H9 (cell line): ENCODE results near the gene METTL22. TPM values are rescaled to one million over a fixed set of nuclear protein-coding genes. Genes with fewer than 3 reads are reported as not detected.

Experiments
- DNase-seq: peaks from one replicate; pipeline ENCODE4 v3.0.0-alpha.2; 2017
- H2AFZ ChIP-seq: one replicate; pipeline ENCODE4 v1.6.1; 2013; ENCODE audit warnings: mild to moderate bottlenecking, low read length, control low read depth, moderate library complexity
- H2AK5ac ChIP-seq: 2 replicates; pipeline ENCODE4 v1.6.1; 2013; ENCODE audit warnings: low read length, control low read depth, mixed read lengths; ENCODE audit not compliant: insufficient read length
- H2BK120ac ChIP-seq: one replicate; pipeline ENCODE4 v1.6.1; 2013; ENCODE audit warnings: low read depth, mild to moderate bottlenecking, low read length, control low read depth, inconsistent platforms; ENCODE audit not compliant: poor library complexity, severe bottlenecking
- H2BK12ac ChIP-seq: 2 replicates; pipeline ENCODE4 v1.6.1; 2013; ENCODE audit warnings: low read length, control low read depth, mixed read lengths, low read depth; ENCODE audit not compliant: insufficient read length
- H2BK15ac ChIP-seq: 2 replicates; pipeline ENCODE4 v1.6.1; 2013; ENCODE audit warnings: low read depth, low read length, control low read depth
- H2BK20ac ChIP-seq: one replicate; pipeline ENCODE4 v1.6.1; 2013; ENCODE audit warnings: low read depth, mild to moderate bottlenecking, low read length, control low read depth, inconsistent platforms; ENCODE audit not compliant: poor library complexity, severe bottlenecking
- H2BK5ac ChIP-seq: 2 replicates; pipeline ENCODE4 v1.6.1; 2013; ENCODE audit warnings: low read length, control low read depth, mixed read lengths; ENCODE audit not compliant: insufficient read length
- H3K14ac ChIP-seq: 2 replicates; pipeline ENCODE4 v1.6.1; 2013; ENCODE audit warnings: low read length, control low read depth; ENCODE audit not compliant: insufficient read depth
- H3K18ac ChIP-seq: 2 replicates; pipeline ENCODE4 v1.6.1; 2013; ENCODE audit warnings: low read depth, mild to moderate bottlenecking, mixed read lengths, low read length, control low read depth; ENCODE audit not compliant: insufficient read length
- H3K23ac ChIP-seq: 2 replicates; pipeline ENCODE4 v1.6.1; 2013; ENCODE audit warnings: low read length, control low read depth, mixed read lengths, low read depth; ENCODE audit not compliant: insufficient read length
- H3K23me2 ChIP-seq: 2 replicates; pipeline ENCODE4 v1.6.1; 2013; ENCODE audit warnings: low read depth, mild to moderate bottlenecking, mixed read lengths, low read length, control low read depth; ENCODE audit not compliant: insufficient read length, poor library complexity, severe bottlenecking
- H3K27ac ChIP-seq: 2 replicates; pipeline ENCODE4 v1.5.1; 2013; ENCODE audit warnings: low read length, control low read depth, mixed read lengths, low read depth; ENCODE audit not compliant: insufficient read length
- H3K27me3 ChIP-seq: 2 replicates; pipeline ENCODE4 v1.6.1; 2013; ENCODE audit warnings: low read length, control low read depth, inconsistent platforms; ENCODE audit not compliant: insufficient read depth
- H3K4ac ChIP-seq: 2 replicates; pipeline ENCODE4 v1.6.1; 2013; ENCODE audit warnings: low read depth, mild to moderate bottlenecking, control low read depth, inconsistent platforms, low read length, moderate library complexity
- H3K4me1 ChIP-seq: 2 replicates; pipeline ENCODE4 v1.6.1; 2013; ENCODE audit warnings: low read length, control low read depth, inconsistent platforms; ENCODE audit not compliant: insufficient read depth
- H3K4me2 ChIP-seq: 2 replicates; pipeline ENCODE4 v1.6.1; 2013; ENCODE audit warnings: low read length, control low read depth, mixed read lengths; ENCODE audit not compliant: insufficient read length, insufficient read depth
- H3K56ac ChIP-seq: 2 replicates; pipeline ENCODE4 v1.6.1; 2013; ENCODE audit warnings: low read depth, mild to moderate bottlenecking, mixed read lengths, low read length, control low read depth; ENCODE audit not compliant: insufficient read length
- H3K79me1 ChIP-seq: 2 replicates; pipeline ENCODE4 v1.6.1; 2013; ENCODE audit warnings: low read depth, mild to moderate bottlenecking, moderate library complexity, low read length, control low read depth, inconsistent platforms; ENCODE audit not compliant: insufficient read depth, poor library complexity, severe bottlenecking
- H3K79me2 ChIP-seq: 2 replicates; pipeline ENCODE4 v1.6.1; 2013; ENCODE audit warnings: low read length, control low read depth, inconsistent platforms; ENCODE audit not compliant: insufficient read depth
- H3K9ac ChIP-seq: 2 replicates; pipeline ENCODE4 v1.6.1; 2013; ENCODE audit warnings: low read length, control low read depth, mixed read lengths; ENCODE audit not compliant: insufficient read length; ENCODE audit errors: extremely low read depth
- H3K9me3 ChIP-seq: one replicate; pipeline ENCODE4 v1.6.1; 2013; ENCODE audit warnings: low read depth, low read length, inconsistent platforms; ENCODE audit not compliant: control insufficient read depth
- H3T11ph ChIP-seq: one replicate; pipeline ENCODE4 v1.6.1; 2013; ENCODE audit warnings: mild to moderate bottlenecking, low read length, control low read depth, inconsistent platforms
- H4K20me1 ChIP-seq: one replicate; pipeline ENCODE4 v1.6.1; 2013; ENCODE audit not compliant: control insufficient read depth, insufficient read length, insufficient read depth
- H4K5ac ChIP-seq: 2 replicates; pipeline ENCODE4 v1.6.1; 2013; ENCODE audit warnings: low read depth, mild to moderate bottlenecking, mixed read lengths, low read length, control low read depth; ENCODE audit not compliant: insufficient read length
- H4K8ac ChIP-seq: replicated peaks from 2 replicates; pipeline ENCODE4 v1.6.1; 2013; ENCODE audit warnings: low read length, control low read depth, mixed read lengths, low read depth; ENCODE audit not compliant: insufficient read length
- H4K91ac ChIP-seq: 2 replicates; pipeline ENCODE4 v1.6.1; 2013; ENCODE audit warnings: low read depth, mild to moderate bottlenecking, moderate library complexity, mixed read lengths, low read length, control low read depth; ENCODE audit not compliant: insufficient read length
- H3K27ac Mint-ChIP-seq, 3 experiments: 2 replicates in 2 of 3; 3 replicates in 1 of 3; pipeline ENCODE4 v1.8.0; 2020 to 2021; ENCODE audit warnings: mixed read lengths in 3 of 3, mild to moderate bottlenecking in 1 of 3, moderate library complexity in 1 of 3
- H3K27me3 Mint-ChIP-seq: 2 replicates; pipeline ENCODE4 v1.8.0; 2021; ENCODE audit warnings: low read depth, mild to moderate bottlenecking, moderate library complexity, mixed read lengths
- H3K36me3 Mint-ChIP-seq, 3 experiments: 2 replicates in 2 of 3; 3 replicates in 1 of 3; pipeline ENCODE4 v1.8.0; 2020 to 2021; ENCODE audit warnings: low read depth in 3 of 3, mixed read lengths in 3 of 3; ENCODE audit not compliant: insufficient read depth in 1 of 3
- H3K4me1 Mint-ChIP-seq, 2 experiments: 2 replicates each; pipeline ENCODE4 v1.8.0; 2020; ENCODE audit warnings: mixed read lengths in 2 of 2
- H3K4me3 Mint-ChIP-seq, 2 experiments: 2 replicates in 1 of 2; 3 replicates in 1 of 2; pipeline ENCODE4 v1.8.0; 2020 to 2021; ENCODE audit warnings: mild to moderate bottlenecking in 2 of 2, mixed read lengths in 2 of 2, moderate library complexity in 1 of 2
- H3K9me3 Mint-ChIP-seq, 2 experiments: 2 replicates in 1 of 2; 3 replicates in 1 of 2; pipeline ENCODE4 v1.8.0; 2020; ENCODE audit warnings: mild to moderate bottlenecking in 2 of 2, mixed read lengths in 2 of 2, moderate library complexity in 1 of 2
- total RNA-seq: library from RNA; stranded (reverse); gene quantifications from 2 replicates; pipeline ENCODE4 v1.2.1, GENCODE V29; 2021
- TF ChIP-seq, protein P1 (sequence below): fragments of 200-600 bp; sonication (generic); conservative IDR thresholded peaks from 3 replicates; pipeline ENCODE4 v1.8.0; 2021; ENCODE audit warnings: antibody characterized with exemption, mild to moderate bottlenecking

Gene METTL22
- total RNA-seq, 1 experiment from 2014 or later: 51.9 TPM

- H2BK5ac ChIP-seq: no peak overlapping the region
- peaks cover 0 to 2% of the 10 kb centered on the region in 2 experiments; a peak in 1 of 5 replicates for H3K9me3 Mint-ChIP-seq
- H3K27me3 ChIP-seq: no peaks in the 10 kb centered on the region
- no peak overlapping the region for H3K18ac ChIP-seq
- H3K27me3 Mint-ChIP-seq: peaks cover 4% of the 10 kb centered on the region; the same call in 1 of the 2 replicates
- peak overlapping the region in 1 of 3 experiments; percentile 57; a peak in 3 of 7 replicates for H3K27ac Mint-ChIP-seq
- H2AK5ac ChIP-seq: no peak overlapping the region
- peaks cover 3% of the 10 kb centered on the region for H3K23me2 ChIP-seq
- no peak overlapping the region for H4K8ac ChIP-seq
- no peak overlapping the region for H3T11ph ChIP-seq
- H4K5ac ChIP-seq: no peak overlapping the region
- peaks cover 29 to 47% (median 34%) of the 10 kb centered on the region in 3 experiments for H3K36me3 Mint-ChIP-seq
- no peak overlapping the region for H3K56ac ChIP-seq
- no peaks in the 10 kb centered on the region for H4K20me1 ChIP-seq
- H3K4me2 ChIP-seq: no peak overlapping the region
- H3K79me2 ChIP-seq: peaks cover 8% of the 10 kb centered on the region; the same call in 1 of the 2 replicates
- DNase-seq: no peak
- no peak overlapping the region for H2BK120ac ChIP-seq
- no peak overlapping the region for H3K9ac ChIP-seq
- no peak overlapping the region for H3K27ac ChIP-seq
- TF ChIP-seq, protein P1, sequence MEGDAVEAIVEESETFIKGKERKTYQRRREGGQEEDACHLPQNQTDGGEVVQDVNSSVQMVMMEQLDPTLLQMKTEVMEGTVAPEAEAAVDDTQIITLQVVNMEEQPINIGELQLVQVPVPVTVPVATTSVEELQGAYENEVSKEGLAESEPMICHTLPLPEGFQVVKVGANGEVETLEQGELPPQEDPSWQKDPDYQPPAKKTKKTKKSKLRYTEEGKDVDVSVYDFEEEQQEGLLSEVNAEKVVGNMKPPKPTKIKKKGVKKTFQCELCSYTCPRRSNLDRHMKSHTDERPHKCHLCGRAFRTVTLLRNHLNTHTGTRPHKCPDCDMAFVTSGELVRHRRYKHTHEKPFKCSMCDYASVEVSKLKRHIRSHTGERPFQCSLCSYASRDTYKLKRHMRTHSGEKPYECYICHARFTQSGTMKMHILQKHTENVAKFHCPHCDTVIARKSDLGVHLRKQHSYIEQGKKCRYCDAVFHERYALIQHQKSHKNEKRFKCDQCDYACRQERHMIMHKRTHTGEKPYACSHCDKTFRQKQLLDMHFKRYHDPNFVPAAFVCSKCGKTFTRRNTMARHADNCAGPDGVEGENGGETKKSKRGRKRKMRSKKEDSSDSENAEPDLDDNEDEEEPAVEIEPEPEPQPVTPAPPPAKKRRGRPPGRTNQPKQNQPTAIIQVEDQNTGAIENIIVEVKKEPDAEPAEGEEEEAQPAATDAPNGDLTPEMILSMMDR: no peak
- no peaks in the 10 kb centered on the region for H3K9me3 ChIP-seq
- no peaks in the 10 kb centered on the region for H3K79me1 ChIP-seq
- no peak overlapping the region for H4K91ac ChIP-seq
- H2AFZ ChIP-seq: no peak overlapping the region
- no peak overlapping the region for H3K23ac ChIP-seq
- no peak overlapping the region for H3K4me3 Mint-ChIP-seq
- H3K14ac ChIP-seq: no peak overlapping the region
- no peaks in the 10 kb centered on the region for H3K4me1 ChIP-seq
- no peak overlapping the region for H3K4ac ChIP-seq
- no peak overlapping the region for H2BK15ac ChIP-seq
- H2BK20ac ChIP-seq: no peak overlapping the region
- peaks cover 5 to 8% of the 10 kb centered on the region in 2 experiments; a peak in 2 of 4 replicates for H3K4me1 Mint-ChIP-seq
- H2BK12ac ChIP-seq: no peak overlapping the region
Measured at GRCh38 chr16:8623634-8624033, 2.1 kb downstream of the METTL22 start.
